Cardiac fibroblast (primary cell): ENCODE results near the gene FAM83E.
A peak's percentile ranks its signal among the peaks of the same experiment; 100 is the strongest.

ENCODE experiments used
- DNase-seq, 2 donors: peaks; one replicate each; pipeline versions ENCODE4 v3.0.0 to v3.0.0-alpha.2; 2010; ENCODE audit warnings: low read depth in 2 of 2
- H3K4me3 ChIP-seq, 2 donors: replicated peaks in 1 of 2; 1 replicate in 1 of 2; 2 replicates in 1 of 2; pipeline ENCODE4 v1.5.1; 2011; ENCODE audit warnings: low read depth in 2 of 2, low read length in 2 of 2, mild to moderate bottlenecking in 2 of 2, moderate library complexity in 1 of 2
- CTCF ChIP-seq: IDR thresholded peaks from one replicate; pipeline ENCODE4 v1.5.1; 2011; ENCODE audit warnings: low read depth, mild to moderate bottlenecking, low read length, inconsistent platforms

The FAM83E gene

GRCh38 chr19:48598996-48599700, 15.7 kb downstream of the FAM83E start:
- TF ChIP-seq CTCF = no peak
- no peak overlapping the region for H3K4me3 ChIP-seq
- DNase-seq = no peak

DNA sequence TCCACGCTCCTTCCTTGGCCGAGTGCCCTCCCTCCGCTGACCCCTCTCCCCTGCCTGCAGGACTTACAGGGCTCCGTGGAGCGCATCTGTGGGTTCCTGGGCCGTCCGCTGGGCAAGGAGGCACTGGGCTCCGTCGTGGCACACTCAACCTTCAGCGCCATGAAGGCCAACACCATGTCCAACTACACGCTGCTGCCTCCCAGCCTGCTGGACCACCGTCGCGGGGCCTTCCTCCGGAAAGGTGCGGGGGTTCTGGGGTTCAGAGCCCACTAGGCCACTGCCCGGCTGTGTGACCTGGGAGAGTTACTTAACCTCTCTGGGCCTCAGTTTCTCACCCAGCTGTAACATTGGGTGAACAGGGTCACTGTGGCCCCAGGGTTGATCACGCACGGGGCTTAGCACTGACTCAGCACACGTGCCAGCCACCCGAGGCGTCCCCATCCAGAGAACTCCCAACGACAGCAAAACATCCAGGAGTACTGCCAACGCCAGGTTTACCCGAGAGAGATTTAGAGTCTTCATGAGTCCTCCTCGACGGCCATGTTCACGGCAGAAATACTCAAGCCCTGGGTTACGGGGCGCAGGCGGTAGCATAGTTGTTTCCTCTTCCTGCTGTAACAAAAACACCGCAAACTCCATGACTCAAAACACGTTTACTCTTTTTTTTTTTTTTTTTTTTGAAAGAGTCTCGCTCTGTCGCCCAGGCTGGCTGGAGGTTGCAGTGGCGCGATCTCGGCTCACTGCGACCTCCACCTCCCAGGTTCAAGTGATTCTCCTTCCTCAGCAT, 18.0 kb downstream of the FAM83E start:
- DNase-seq = no peak
- no peak overlapping the region for H3K4me3 ChIP-seq
- TF ChIP-seq CTCF = no peak

GRCh38 chr19:48596237-48596636, 18.6 kb downstream of the FAM83E start:
- DNase-seq = no peak
- no peak overlapping the region for H3K4me3 ChIP-seq
- no peak for TF ChIP-seq CTCF

DNA sequence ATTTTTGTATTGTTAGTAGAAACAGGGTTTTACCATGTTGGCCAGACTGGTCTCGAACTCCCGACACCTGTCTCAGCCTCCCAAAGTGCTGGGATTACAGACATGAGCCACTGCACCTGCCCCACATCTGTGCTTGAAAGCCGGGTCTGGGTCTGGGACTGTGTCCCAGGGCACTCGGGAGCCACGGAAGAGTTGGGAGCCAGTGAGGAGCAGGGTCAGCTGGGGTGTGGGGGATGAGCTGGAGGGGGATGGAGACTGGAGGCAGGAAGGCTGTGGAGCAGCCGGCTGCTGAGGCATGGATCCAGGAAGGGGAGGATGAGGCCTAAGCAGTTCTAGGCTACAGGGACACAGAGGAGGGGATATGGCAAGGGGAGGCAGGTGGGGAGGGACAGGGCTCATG, 19.0 kb downstream of the FAM83E start:
- DNase-seq = no peak
- H3K4me3 ChIP-seq = no peak overlapping the region
- no peak for TF ChIP-seq CTCF

DNA sequence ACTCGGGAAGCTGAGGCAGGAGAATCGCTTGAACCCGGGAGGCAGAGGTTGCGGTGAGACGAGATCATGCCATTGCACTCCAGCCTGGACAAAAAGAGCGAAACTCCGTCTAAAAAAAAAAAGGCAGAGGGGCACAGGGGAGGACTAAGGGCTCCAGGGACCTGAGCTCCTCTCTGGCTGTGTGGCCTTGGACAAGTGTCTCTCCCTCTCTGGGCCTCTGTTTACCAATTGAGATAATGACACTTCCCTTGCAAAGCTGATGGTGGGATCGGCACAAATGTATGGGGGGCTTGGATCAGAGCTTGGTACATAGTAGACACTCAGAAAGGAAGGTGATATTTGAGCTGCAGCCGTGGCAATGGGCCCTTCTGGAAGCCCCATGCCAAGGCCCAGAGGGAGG, 19.7 kb downstream of the FAM83E start:
- no peak for TF ChIP-seq CTCF
- H3K4me3 ChIP-seq = no peak overlapping the region
- DNase-seq = no peak

GRCh38 chr19:48591021-48591420, 23.9 kb downstream of the FAM83E start:
- peak; percentile 23 to 34 for DNase-seq
- H3K4me3 ChIP-seq = no peak overlapping the region
- TF ChIP-seq CTCF = no peak
